OCI-LY1 (cell line): ENCODE data around the gene CCDC91.

Source experiments
- H2AFZ ChIP-seq: fragments of 200-600 bp; sonication (generic), shearing (Covaris generic); 2 replicates; pipeline ENCODE4 v1.6.0; 2014; ENCODE audit warnings: antibody characterized with exemption, mild to moderate bottlenecking, low read length
- H3F3A ChIP-seq: fragments of 200-600 bp; sonication (generic), shearing (Covaris generic); 2 replicates; pipeline ENCODE4 v1.6.0; 2014; ENCODE audit warnings: mild to moderate bottlenecking, antibody characterized with exemption, low read length, moderate library complexity; ENCODE audit not compliant: insufficient read depth
- H3K27ac ChIP-seq: fragments of 200-600 bp; sonication (generic); 2 replicates; pipeline ENCODE4 v1.5.1; 2014; ENCODE audit warnings: low read length, mixed run types, mild to moderate bottlenecking, low read depth; ENCODE audit not compliant: poor library complexity, severe bottlenecking
- H3K27me3 ChIP-seq: fragments of 200-600 bp; sonication (generic); 2 replicates; pipeline ENCODE4 v1.6.0; 2014; ENCODE audit warnings: antibody characterized with exemption, mild to moderate bottlenecking, low read length, moderate library complexity; ENCODE audit not compliant: insufficient read depth
- H3K36me3 ChIP-seq: fragments of 200-600 bp; sonication (generic); 2 replicates; pipeline ENCODE4 v1.6.1; 2014; ENCODE audit warnings: mild to moderate bottlenecking, antibody characterized with exemption, low read length, moderate library complexity, mixed read lengths; ENCODE audit not compliant: insufficient read depth
- H3K4me1 ChIP-seq: fragments of 200-600 bp; sonication (generic); 2 replicates; pipeline ENCODE4 v1.5.1; 2014; ENCODE audit warnings: mild to moderate bottlenecking, low read length, moderate library complexity; ENCODE audit not compliant: insufficient read depth, severe bottlenecking
- H3K4me2 ChIP-seq: fragments of 200-600 bp; sonication (generic), shearing (Covaris generic); 2 replicates; pipeline ENCODE4 v1.6.1; 2014; ENCODE audit warnings: low read length
- H3K4me3 ChIP-seq: fragments of 200-600 bp; sonication (generic); 2 replicates; pipeline ENCODE4 v1.5.1; 2014; ENCODE audit warnings: low read length, low read depth, mild to moderate bottlenecking, mixed read lengths; ENCODE audit not compliant: poor library complexity, severe bottlenecking
- H3K79me2 ChIP-seq: fragments of 200-600 bp; shearing (Covaris generic); 2 replicates; pipeline ENCODE4 v1.6.1; 2016; ENCODE audit warnings: mixed run types, low read length, mixed read lengths; ENCODE audit not compliant: insufficient read depth
- H3K9ac ChIP-seq: fragments of 200-600 bp; sonication (generic), shearing (Covaris generic); 2 replicates; pipeline ENCODE4 v1.6.1; 2014; ENCODE audit warnings: mild to moderate bottlenecking, low read length, mixed read lengths
- H3K9me2 ChIP-seq: fragments of 200-600 bp; sonication (generic), shearing (Covaris generic); 2 replicates; pipeline ENCODE4 v1.6.1; 2014; ENCODE audit warnings: low read depth, mild to moderate bottlenecking, low read length, mixed read lengths
- H3K9me3 ChIP-seq: fragments of 200-600 bp; shearing (Covaris generic); 2 replicates; pipeline ENCODE4 v1.6.1; 2014; ENCODE audit warnings: low read length, mixed read lengths
- H4K20me1 ChIP-seq: fragments of 200-600 bp; sonication (generic), shearing (Covaris generic); 2 replicates; pipeline ENCODE4 v1.6.0; 2016; ENCODE audit warnings: mild to moderate bottlenecking, low read length; ENCODE audit not compliant: insufficient read depth
- EZH2 ChIP-seq: fragments of 200-600 bp; sonication (generic), shearing (Covaris generic); IDR thresholded peaks from 2 replicates; pipeline ENCODE4 v1.8.0; 2017; ENCODE audit warnings: borderline replicate concordance, mixed run types, mild to moderate bottlenecking, antibody characterized with exemption, low read length, moderate library complexity, mixed read lengths
- TF ChIP-seq, protein P1 (sequence below): fragments of 200-600 bp; sonication (generic), shearing (Covaris generic); IDR thresholded peaks from 2 replicates; pipeline ENCODE4 v1.5.1; 2017; ENCODE audit warnings: mild to moderate bottlenecking, antibody characterized with exemption, low read length, moderate library complexity, mixed read lengths

The CCDC91 gene

DNA sequence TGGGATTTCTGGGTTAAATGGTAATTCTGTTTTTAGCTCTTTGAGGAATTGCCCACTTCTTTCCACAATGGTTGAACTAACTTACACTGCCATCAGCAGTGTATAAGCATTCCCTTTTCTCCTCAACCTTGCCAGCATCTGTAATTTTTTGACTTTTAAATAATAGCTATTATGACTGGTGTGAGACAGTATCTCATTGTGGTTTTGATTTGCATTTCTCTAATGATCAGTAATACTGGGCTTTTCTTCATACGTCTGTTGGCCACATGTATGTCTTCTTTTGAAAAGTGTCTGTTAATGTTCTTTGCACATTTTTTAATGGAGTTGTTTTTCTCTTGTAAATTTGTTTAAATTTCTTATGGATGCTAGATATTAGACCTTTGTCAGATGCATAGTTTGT lies 323.7 kb downstream of the CCDC91 start:
- Histone ChIP-seq H3K9ac (no peak overlapping the region), H3K9me3 (no peaks in the 10 kb centered on the region), H3K4me2 (no peak overlapping the region), H3K4me1 (no peaks in the 10 kb centered on the region), H3K27ac (no peak overlapping the region), H3K36me3 (no peaks in the 10 kb centered on the region), H3K9me2 (no peaks in the 10 kb centered on the region), H3K27me3 (no peaks in the 10 kb centered on the region), H3K79me2 (no peaks in the 10 kb centered on the region), H4K20me1 (no peaks in the 10 kb centered on the region), H3F3A (no peaks in the 10 kb centered on the region), H2AFZ (no peak overlapping the region), H3K4me3 (no peak overlapping the region)
- no peak for TF ChIP-seq EZH2
- TF ChIP-seq, protein P1, sequence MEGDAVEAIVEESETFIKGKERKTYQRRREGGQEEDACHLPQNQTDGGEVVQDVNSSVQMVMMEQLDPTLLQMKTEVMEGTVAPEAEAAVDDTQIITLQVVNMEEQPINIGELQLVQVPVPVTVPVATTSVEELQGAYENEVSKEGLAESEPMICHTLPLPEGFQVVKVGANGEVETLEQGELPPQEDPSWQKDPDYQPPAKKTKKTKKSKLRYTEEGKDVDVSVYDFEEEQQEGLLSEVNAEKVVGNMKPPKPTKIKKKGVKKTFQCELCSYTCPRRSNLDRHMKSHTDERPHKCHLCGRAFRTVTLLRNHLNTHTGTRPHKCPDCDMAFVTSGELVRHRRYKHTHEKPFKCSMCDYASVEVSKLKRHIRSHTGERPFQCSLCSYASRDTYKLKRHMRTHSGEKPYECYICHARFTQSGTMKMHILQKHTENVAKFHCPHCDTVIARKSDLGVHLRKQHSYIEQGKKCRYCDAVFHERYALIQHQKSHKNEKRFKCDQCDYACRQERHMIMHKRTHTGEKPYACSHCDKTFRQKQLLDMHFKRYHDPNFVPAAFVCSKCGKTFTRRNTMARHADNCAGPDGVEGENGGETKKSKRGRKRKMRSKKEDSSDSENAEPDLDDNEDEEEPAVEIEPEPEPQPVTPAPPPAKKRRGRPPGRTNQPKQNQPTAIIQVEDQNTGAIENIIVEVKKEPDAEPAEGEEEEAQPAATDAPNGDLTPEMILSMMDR = no peak

DNA sequence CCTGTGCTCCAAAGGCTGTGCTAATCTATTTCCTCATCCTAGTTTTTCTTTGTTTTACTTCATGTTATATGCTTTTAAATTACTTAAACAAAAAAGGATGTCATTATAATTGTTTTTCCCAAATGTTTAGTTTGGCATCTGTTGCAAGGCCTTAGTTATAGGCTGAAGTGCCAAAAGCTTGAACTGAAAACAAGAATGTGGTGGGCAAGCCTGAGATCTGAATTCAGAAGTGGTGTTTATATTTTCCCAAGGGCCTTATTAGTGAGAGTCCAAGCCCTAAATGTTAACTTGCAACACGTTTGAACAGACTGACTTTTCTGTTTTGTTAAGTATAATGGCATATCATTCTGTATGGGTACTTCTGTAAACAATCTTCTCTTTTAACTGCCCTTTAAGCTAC lies 326.8 kb downstream of the CCDC91 start:
- H3K4me2 ChIP-seq = no peak overlapping the region
- H3K9me2 ChIP-seq = no peaks in the 10 kb centered on the region
- no peaks in the 10 kb centered on the region for H3K27me3 ChIP-seq

DNA sequence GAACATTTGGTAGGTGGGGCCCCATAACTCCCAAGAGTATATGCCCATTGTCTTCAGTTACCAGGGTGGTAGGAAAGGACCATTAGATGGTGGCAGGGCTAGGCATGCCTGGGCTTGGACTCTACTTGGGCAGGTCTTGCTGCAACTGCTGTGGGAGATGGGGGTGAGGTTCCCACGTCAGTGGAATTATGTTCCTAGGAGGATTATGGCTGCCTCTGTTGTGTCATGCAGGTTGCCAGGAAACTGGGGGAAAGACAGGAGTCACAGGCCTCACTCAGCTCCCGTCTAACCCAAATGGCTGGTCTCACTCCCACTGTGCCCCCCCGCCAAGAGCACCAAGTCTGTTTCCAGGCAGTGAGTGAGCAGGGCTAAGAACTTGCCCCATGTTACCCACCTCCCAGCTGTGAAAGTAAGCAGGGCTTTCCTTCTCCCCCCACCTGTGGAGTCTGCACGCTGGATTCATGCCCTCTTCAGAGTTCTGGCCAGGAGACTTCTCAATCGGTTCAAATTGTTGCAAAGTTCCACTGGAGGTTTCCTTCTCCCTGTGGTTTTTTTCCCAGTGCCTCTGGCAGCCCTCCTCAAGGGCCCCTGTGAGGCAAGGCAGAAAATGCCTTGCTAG lies 337.5 kb downstream of the CCDC91 start:
- Histone ChIP-seq H3K79me2 (no peaks in the 10 kb centered on the region), H3K4me1 (no peaks in the 10 kb centered on the region), H3K4me2 (no peak overlapping the region), H3K27ac (no peak overlapping the region), H3K9me3 (no peaks in the 10 kb centered on the region), H2AFZ (no peak overlapping the region), H3K4me3 (no peak overlapping the region), H3F3A (no peaks in the 10 kb centered on the region), H3K36me3 (no peaks in the 10 kb centered on the region), H4K20me1 (no peaks in the 10 kb centered on the region), H3K9me2 (no peaks in the 10 kb centered on the region), H3K9ac (no peak overlapping the region), H3K27me3 (no peaks in the 10 kb centered on the region)
- no peak for TF ChIP-seq EZH2
- TF ChIP-seq, protein P1 = no peak

More for the DNA sequence above, 326.8 kb downstream of the CCDC91 start:
- Histone ChIP-seq H4K20me1 (no peaks in the 10 kb centered on the region), H3F3A (no peaks in the 10 kb centered on the region), H2AFZ (no peak overlapping the region), H3K4me1 (no peaks in the 10 kb centered on the region), H3K27ac (no peak overlapping the region), H3K36me3 (no peaks in the 10 kb centered on the region), H3K9me3 (no peaks in the 10 kb centered on the region), H3K79me2 (no peaks in the 10 kb centered on the region), H3K4me3 (no peak overlapping the region), H3K9ac (no peak overlapping the region)
- TF ChIP-seq, protein P1 = no peak
- no peak for TF ChIP-seq EZH2
